ENCODE results near the gene CNNM1.

The CNNM1 gene

DNA sequence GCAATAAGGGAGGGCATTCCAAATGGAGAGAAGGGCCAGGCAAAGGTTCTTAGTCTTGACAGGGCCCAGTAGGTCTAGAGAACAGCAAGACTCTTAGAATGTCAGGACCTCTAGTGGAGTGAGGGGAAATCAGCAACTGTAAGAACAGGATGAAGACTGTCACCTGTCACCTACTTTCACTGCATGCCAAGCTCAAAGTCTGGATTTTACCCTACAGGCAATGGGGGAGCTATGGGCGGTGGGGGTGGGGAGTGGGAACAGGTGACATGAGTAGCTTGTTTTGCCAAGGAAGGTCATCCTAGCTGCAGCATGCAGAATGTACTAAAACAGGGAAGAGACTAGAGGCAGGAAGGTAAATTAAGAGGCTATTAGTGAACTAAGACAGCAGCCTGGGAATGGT, 82.9 kb downstream of the CNNM1 start:
- H3K36me3 ChIP-seq (ENCODE audit: insufficient read depth, low read length), result no peaks in the 10 kb centered on the region
- H3K4me1 ChIP-seq (ENCODE audit: control insufficient read depth, insufficient read depth, low read length, unreplicated experiment), result no peaks in the 10 kb centered on the region
- H3K4me3 ChIP-seq (ENCODE audit: low read depth, low read length), result no peak overlapping the region
- no peaks in the 10 kb centered on the region for H3K79me2 ChIP-seq (ENCODE audit: control insufficient read depth, insufficient read depth, low read length, unreplicated experiment)
- H3K27ac ChIP-seq (ENCODE audit: low read depth, low read length), result no peak overlapping the region
- H2AFZ ChIP-seq (ENCODE audit: low read length, unreplicated experiment), result no peak overlapping the region
- H3K27me3 ChIP-seq (ENCODE audit: insufficient read depth, low read length), result no peaks in the 10 kb centered on the region

- peaks cover 10% of the 10 kb centered on the region for H3K36me3 ChIP-seq (ENCODE audit: insufficient read depth, low read length)
- no peak overlapping the region for H3K27ac ChIP-seq (ENCODE audit: low read depth, low read length)
- no peaks in the 10 kb centered on the region for H3K79me2 ChIP-seq (ENCODE audit: control insufficient read depth, insufficient read depth, low read length, unreplicated experiment)
- no peaks in the 10 kb centered on the region for H3K27me3 ChIP-seq (ENCODE audit: insufficient read depth, low read length)
- no peaks in the 10 kb centered on the region for H3K4me1 ChIP-seq (ENCODE audit: control insufficient read depth, insufficient read depth, low read length, unreplicated experiment)
- no peak overlapping the region for H3K4me3 ChIP-seq (ENCODE audit: low read depth, low read length)
- H2AFZ ChIP-seq (ENCODE audit: low read length, unreplicated experiment), result no peak overlapping the region
These were observed 89.9 kb downstream of the CNNM1 start for GRCh38 chr10:99418910-99419624.

GRCh38 chr10:99419688-99420087, 90.5 kb downstream of the CNNM1 start:
- Histone ChIP-seq H3K4me3 (ENCODE audit: low read depth, low read length) (no peak overlapping the region), H3K79me2 (ENCODE audit: control insufficient read depth, insufficient read depth, low read length, unreplicated experiment) (no peaks in the 10 kb centered on the region), H2AFZ (ENCODE audit: low read length, unreplicated experiment) (no peak overlapping the region), H3K4me1 (ENCODE audit: control insufficient read depth, insufficient read depth, low read length, unreplicated experiment) (no peaks in the 10 kb centered on the region), H3K27ac (ENCODE audit: low read depth, low read length) (no peak overlapping the region), H3K36me3 (ENCODE audit: insufficient read depth, low read length) (peaks cover 10% of the 10 kb centered on the region), H3K27me3 (ENCODE audit: insufficient read depth, low read length) (no peaks in the 10 kb centered on the region)

GRCh38 chr10:99421233-99421739, 92.1 kb downstream of the CNNM1 start:
- Histone ChIP-seq H3K27ac (ENCODE audit: low read depth, low read length) (no peak overlapping the region), H3K36me3 (ENCODE audit: insufficient read depth, low read length) (peaks cover 10% of the 10 kb centered on the region), H3K79me2 (ENCODE audit: control insufficient read depth, insufficient read depth, low read length, unreplicated experiment) (no peaks in the 10 kb centered on the region), H3K4me3 (ENCODE audit: low read depth, low read length) (no peak overlapping the region), H3K27me3 (ENCODE audit: insufficient read depth, low read length) (no peaks in the 10 kb centered on the region), H3K4me1 (ENCODE audit: control insufficient read depth, insufficient read depth, low read length, unreplicated experiment) (no peaks in the 10 kb centered on the region), H2AFZ (ENCODE audit: low read length, unreplicated experiment) (no peak overlapping the region)

GRCh38 chr10:99422529-99423096, 93.5 kb downstream of the CNNM1 start:
- H3K27ac ChIP-seq (ENCODE audit: low read depth, low read length), result no peak overlapping the region
- no peak overlapping the region for H2AFZ ChIP-seq (ENCODE audit: low read length, unreplicated experiment)
- H3K36me3 ChIP-seq (ENCODE audit: insufficient read depth, low read length), result peaks cover 10% of the 10 kb centered on the region
- no peak overlapping the region for H3K4me3 ChIP-seq (ENCODE audit: low read depth, low read length)
- no peaks in the 10 kb centered on the region for H3K4me1 ChIP-seq (ENCODE audit: control insufficient read depth, insufficient read depth, low read length, unreplicated experiment)
- peaks cover under 1% of the 10 kb centered on the region for H3K79me2 ChIP-seq (ENCODE audit: control insufficient read depth, insufficient read depth, low read length, unreplicated experiment)
- no peaks in the 10 kb centered on the region for H3K27me3 ChIP-seq (ENCODE audit: insufficient read depth, low read length)

DNA sequence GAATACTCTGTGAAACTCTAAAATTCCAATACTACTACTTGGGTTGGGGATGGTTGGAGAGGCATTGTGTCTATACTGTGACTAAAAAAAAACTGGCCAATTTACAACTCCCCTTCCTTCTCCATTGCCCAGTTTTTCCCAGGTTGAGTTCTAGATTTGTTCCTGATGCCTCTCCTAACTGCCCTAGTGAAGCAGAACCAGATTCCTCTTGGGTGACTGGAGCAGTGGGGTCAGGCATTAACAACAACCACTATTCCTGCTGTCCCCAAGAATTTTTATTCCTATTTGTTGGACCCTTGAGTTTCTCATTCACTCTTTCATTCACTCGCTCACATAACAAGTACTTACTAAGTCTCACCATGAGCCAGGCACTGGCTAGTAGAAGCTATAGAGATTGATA, 95.5 kb downstream of the CNNM1 start:
- Histone ChIP-seq H3K79me2 (ENCODE audit: control insufficient read depth, insufficient read depth, low read length, unreplicated experiment) (peaks cover 13% of the 10 kb centered on the region), H3K4me3 (ENCODE audit: low read depth, low read length) (no peak overlapping the region), H3K4me1 (ENCODE audit: control insufficient read depth, insufficient read depth, low read length, unreplicated experiment) (peaks cover 4% of the 10 kb centered on the region), H3K27ac (ENCODE audit: low read depth, low read length) (no peak overlapping the region), H2AFZ (ENCODE audit: low read length, unreplicated experiment) (no peak overlapping the region), H3K36me3 (ENCODE audit: insufficient read depth, low read length) (peaks cover 10% of the 10 kb centered on the region), H3K27me3 (ENCODE audit: insufficient read depth, low read length) (no peaks in the 10 kb centered on the region)

- Histone ChIP-seq H3K27ac (ENCODE audit: low read depth, low read length) (no peak overlapping the region), H3K4me3 (ENCODE audit: low read depth, low read length) (no peak overlapping the region), H3K36me3 (ENCODE audit: insufficient read depth, low read length) (peaks cover 5% of the 10 kb centered on the region), H3K4me1 (ENCODE audit: control insufficient read depth, insufficient read depth, low read length, unreplicated experiment) (peaks cover 6% of the 10 kb centered on the region), H2AFZ (ENCODE audit: low read length, unreplicated experiment) (no peak overlapping the region), H3K79me2 (ENCODE audit: control insufficient read depth, insufficient read depth, low read length, unreplicated experiment) (peaks cover 19% of the 10 kb centered on the region), H3K27me3 (ENCODE audit: insufficient read depth, low read length) (no peaks in the 10 kb centered on the region)
These were observed 96.0 kb downstream of the CNNM1 start for GRCh38 chr10:99425204-99425603.

GRCh38 chr10:99426689-99427088, 97.5 kb downstream of the CNNM1 start:
- Histone ChIP-seq H3K4me3 (ENCODE audit: low read depth, low read length) (no peak overlapping the region), H3K79me2 (ENCODE audit: control insufficient read depth, insufficient read depth, low read length, unreplicated experiment) (peaks cover 22% of the 10 kb centered on the region), H3K36me3 (ENCODE audit: insufficient read depth, low read length) (no peaks in the 10 kb centered on the region; the same call in 1 of the 2 replicates)

DNA sequence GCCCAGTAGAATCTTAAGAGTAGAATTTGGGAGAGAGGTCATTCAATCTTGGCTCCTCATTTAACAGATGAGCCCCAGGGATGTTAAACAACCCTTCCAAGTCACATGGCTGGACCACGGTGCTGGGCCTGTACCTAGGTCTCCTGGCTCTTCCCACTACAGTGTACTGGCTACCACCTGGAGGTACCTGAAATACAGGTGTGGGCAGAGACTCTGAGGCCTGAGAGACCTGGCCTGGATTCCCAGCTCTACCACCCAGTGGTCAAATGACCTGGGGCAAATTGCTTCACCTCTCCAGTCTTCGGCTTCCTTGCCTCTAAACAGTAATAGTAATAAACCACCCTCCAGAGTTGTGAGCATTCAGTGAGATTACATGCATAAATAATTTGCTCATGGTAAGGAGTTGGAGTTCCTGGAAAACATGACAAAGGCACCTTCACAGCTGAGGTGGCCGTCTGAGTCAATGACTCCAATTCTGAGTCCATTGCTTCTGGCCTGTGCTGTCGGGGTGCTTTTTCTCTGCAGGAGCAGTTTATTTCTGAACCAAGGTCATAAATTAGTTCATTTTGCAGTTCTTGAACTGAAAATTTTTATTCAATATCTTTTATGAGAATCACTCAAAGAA, 98.5 kb downstream of the CNNM1 start:
- no peak overlapping the region for H2AFZ ChIP-seq (ENCODE audit: low read length, unreplicated experiment)
- H3K79me2 ChIP-seq (ENCODE audit: control insufficient read depth, insufficient read depth, low read length, unreplicated experiment), result peaks cover 32% of the 10 kb centered on the region
- H3K4me1 ChIP-seq (ENCODE audit: control insufficient read depth, insufficient read depth, low read length, unreplicated experiment), result peaks cover 9% of the 10 kb centered on the region
- H3K36me3 ChIP-seq (ENCODE audit: insufficient read depth, low read length), result no peaks in the 10 kb centered on the region; the same call in 1 of the 2 replicates
- H3K27ac ChIP-seq (ENCODE audit: low read depth, low read length), result no peak overlapping the region
- H3K27me3 ChIP-seq (ENCODE audit: insufficient read depth, low read length), result no peaks in the 10 kb centered on the region
- no peak overlapping the region for H3K4me3 ChIP-seq (ENCODE audit: low read depth, low read length)

More at GRCh38 chr10:99426689-99427088, 97.5 kb downstream of the CNNM1 start:
- peaks cover 6% of the 10 kb centered on the region for H3K4me1 ChIP-seq (ENCODE audit: control insufficient read depth, insufficient read depth, low read length, unreplicated experiment)
- no peak overlapping the region for H3K27ac ChIP-seq (ENCODE audit: low read depth, low read length)
- H3K27me3 ChIP-seq (ENCODE audit: insufficient read depth, low read length), result no peaks in the 10 kb centered on the region
- no peak overlapping the region for H2AFZ ChIP-seq (ENCODE audit: low read length, unreplicated experiment)

GRCh38 chr10:99429517-99430095, 100.5 kb downstream of the CNNM1 start:
- peaks cover 35% of the 10 kb centered on the region for H3K79me2 ChIP-seq (ENCODE audit: control insufficient read depth, insufficient read depth, low read length, unreplicated experiment)
- H3K27me3 ChIP-seq (ENCODE audit: insufficient read depth, low read length), result no peaks in the 10 kb centered on the region
- H3K4me1 ChIP-seq (ENCODE audit: control insufficient read depth, insufficient read depth, low read length, unreplicated experiment), result peaks cover 9% of the 10 kb centered on the region
- H3K4me3 ChIP-seq (ENCODE audit: low read depth, low read length), result peak overlapping the region; percentile 91
- H2AFZ ChIP-seq (ENCODE audit: low read length, unreplicated experiment), result no peak overlapping the region
- H3K36me3 ChIP-seq (ENCODE audit: insufficient read depth, low read length), result no peaks in the 10 kb centered on the region
- H3K27ac ChIP-seq (ENCODE audit: low read depth, low read length), result no peak overlapping the region
